Measurements from ENCODE around the gene PRDM16. TPM values are rescaled to one million over a fixed set of nuclear protein-coding genes. Genes with fewer than 3 reads are reported as not detected.

Gene PRDM16
- total RNA-seq, 1 experiment from 2014 or later = not detected

GRCh38 chr1:3483801-3484444 lies 414.9 kb downstream of the PRDM16 start:
- DNase-seq (ENCODE audit: low spot score) = peak; percentile 58

GRCh38 chr1:3485016-3485415 lies 416.0 kb downstream of the PRDM16 start:
- DNase-seq (ENCODE audit: low spot score) = no peak

Other genes with a start within 250 kb of the PRDM16 start
- gene ACTRT2, start 47.7 kb upstream of the PRDM16 start, total RNA-seq (2014; rRNA removed; shearing (Covaris generic)) = not detected in 2 replicates

Measured in HT-29 (cell line).